Gastroesophageal sphincter (tissue), 3 donors: Measurements from ENCODE around the gene ANO2.

Experiments used
- POLR2A ChIP-seq, 2 donors: fragments of 450-650 bp; IDR thresholded peaks; one replicate each; pipeline ENCODE4 v1.6.1; 2017; ENCODE audit warnings: antibody characterized with exemption in 2 of 2, mild to moderate bottlenecking in 2 of 2, moderate library complexity in 1 of 2
- POLR2AphosphoS5 ChIP-seq: sonication (generic); formaldehyde crosslinking; IDR thresholded peaks from one replicate; pipeline ENCODE4 v1.6.1; 2017; ENCODE audit warnings: antibody characterized with exemption
- TF ChIP-seq, protein P1 (sequence below), 4 experiments: fragments of 200-600 bp in 2 of 4; fragments of 450-650 bp in 2 of 4; sonication (generic) in 1 of 4; IDR thresholded peaks; one replicate each; pipeline ENCODE4 v1.5.1; 2017 to 2019; ENCODE audit warnings: antibody characterized with exemption in 4 of 4, mild to moderate bottlenecking in 2 of 4, moderate library complexity in 2 of 4

GRCh38 chr12:5586201-5586600 is 358.9 kb downstream of the ANO2 start:
- TF ChIP-seq, protein P1, sequence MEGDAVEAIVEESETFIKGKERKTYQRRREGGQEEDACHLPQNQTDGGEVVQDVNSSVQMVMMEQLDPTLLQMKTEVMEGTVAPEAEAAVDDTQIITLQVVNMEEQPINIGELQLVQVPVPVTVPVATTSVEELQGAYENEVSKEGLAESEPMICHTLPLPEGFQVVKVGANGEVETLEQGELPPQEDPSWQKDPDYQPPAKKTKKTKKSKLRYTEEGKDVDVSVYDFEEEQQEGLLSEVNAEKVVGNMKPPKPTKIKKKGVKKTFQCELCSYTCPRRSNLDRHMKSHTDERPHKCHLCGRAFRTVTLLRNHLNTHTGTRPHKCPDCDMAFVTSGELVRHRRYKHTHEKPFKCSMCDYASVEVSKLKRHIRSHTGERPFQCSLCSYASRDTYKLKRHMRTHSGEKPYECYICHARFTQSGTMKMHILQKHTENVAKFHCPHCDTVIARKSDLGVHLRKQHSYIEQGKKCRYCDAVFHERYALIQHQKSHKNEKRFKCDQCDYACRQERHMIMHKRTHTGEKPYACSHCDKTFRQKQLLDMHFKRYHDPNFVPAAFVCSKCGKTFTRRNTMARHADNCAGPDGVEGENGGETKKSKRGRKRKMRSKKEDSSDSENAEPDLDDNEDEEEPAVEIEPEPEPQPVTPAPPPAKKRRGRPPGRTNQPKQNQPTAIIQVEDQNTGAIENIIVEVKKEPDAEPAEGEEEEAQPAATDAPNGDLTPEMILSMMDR (IDR thresholded peaks at IDR 0.05): no peak
- TF ChIP-seq POLR2AphosphoS5 (no peak), POLR2A (IDR thresholded peaks at IDR 0.05) (no peak)
